Right atrium auricular region (tissue), 2 donors: ENCODE measurements around the gene SLC25A22. TPM values are rescaled to one million over a fixed set of nuclear protein-coding genes. Genes with fewer than 3 reads are reported as not detected.

Source experiments
- DNase-seq: peaks from one replicate; pipeline ENCODE4 v3.0.0-alpha.2; 2019; ENCODE audit warnings: low spot score
- H3K27ac ChIP-seq, 2 donors: fragments of 200-600 bp; sonication (generic); 1 replicate in 1 of 2; 2 replicates in 1 of 2; pipeline ENCODE4 v1.5.1; 2016 to 2019
- H3K27me3 ChIP-seq, 2 donors: fragments of 200-600 bp; sonication (generic); one replicate each; pipeline versions ENCODE4 v1.5.1 to v1.6.0; 2017 to 2019
- H3K36me3 ChIP-seq: fragments of 200-600 bp; sonication (generic); one replicate; pipeline ENCODE4 v1.5.1; 2016
- H3K4me1 ChIP-seq, 2 donors: fragments of 200-600 bp; sonication (generic); one replicate each; pipeline versions ENCODE4 v1.5.1 to v1.6.0; 2017 to 2019
- H3K4me3 ChIP-seq, 2 donors: fragments of 200-600 bp; sonication (generic); 1 replicate in 1 of 2; 2 replicates in 1 of 2; pipeline ENCODE4 v1.5.1; 2017 to 2019; ENCODE audit warnings: mild to moderate bottlenecking in 1 of 2, moderate library complexity in 1 of 2
- H3K9me3 ChIP-seq, 2 donors: fragments of 200-600 bp; sonication (generic); one replicate each; pipeline ENCODE4 v1.5.1; 2019
- CTCF ChIP-seq, 2 donors: fragments of 200-600 bp; sonication (generic); IDR thresholded peaks; one replicate each; pipeline ENCODE4 v1.5.1; 2019; ENCODE audit warnings: antibody characterized with exemption in 2 of 2
- total RNA-seq, 2 donors: library from RNA; depleted of rRNA; stranded (reverse); fragments of >200 nt; gene quantifications; one replicate each; pipeline ENCODE4 v1.1.0, GENCODE V29; 2016

Gene SLC25A22
- total RNA-seq, 2 donors from 2014 or later, result 2.7 to 5.6 TPM

- H3K36me3 ChIP-seq, result peaks cover 52% of the 10 kb centered on the region
- no peaks in the 10 kb centered on the region for H3K4me1 ChIP-seq
- no peak for DNase-seq
- no peak overlapping the region for H3K27ac ChIP-seq
- no peaks in the 10 kb centered on the region for H3K27me3 ChIP-seq
- no peak overlapping the region for H3K4me3 ChIP-seq
- TF ChIP-seq CTCF (IDR thresholded peaks at IDR 0.05), result no peak
- H3K9me3 ChIP-seq, result no peaks in the 10 kb centered on the region
Measured at GRCh38 chr11:765802-766091, 32.3 kb downstream of the SLC25A22 start.

GRCh38 chr11:765025-765801 lies 32.9 kb downstream of the SLC25A22 start:
- Histone ChIP-seq H3K9me3 (no peaks in the 10 kb centered on the region), H3K36me3 (peaks cover 53% of the 10 kb centered on the region), H3K27me3 (no peaks in the 10 kb centered on the region), H3K4me1 (no peaks in the 10 kb centered on the region), H3K4me3 (no peak overlapping the region), H3K27ac (no peak overlapping the region)
- DNase-seq, result no peak
- TF ChIP-seq CTCF (IDR thresholded peaks at IDR 0.05), result peak; percentile 54 to 70

GRCh38 chr11:764322-765024 lies 33.6 kb downstream of the SLC25A22 start:
- TF ChIP-seq CTCF (IDR thresholded peaks at IDR 0.05), result no peak
- no peaks in the 10 kb centered on the region for H3K27me3 ChIP-seq
- no peak for DNase-seq
- H3K36me3 ChIP-seq, result peaks cover 60% of the 10 kb centered on the region
- no peaks in the 10 kb centered on the region for H3K4me1 ChIP-seq
- H3K27ac ChIP-seq, result no peak overlapping the region
- no peaks in the 10 kb centered on the region for H3K9me3 ChIP-seq
- H3K4me3 ChIP-seq, result no peak overlapping the region

- Histone ChIP-seq H3K36me3 (peaks cover 68% of the 10 kb centered on the region), H3K27ac (no peak overlapping the region), H3K9me3 (no peaks in the 10 kb centered on the region), H3K27me3 (no peaks in the 10 kb centered on the region), H3K4me3 (no peak overlapping the region), H3K4me1 (no peaks in the 10 kb centered on the region)
- DNase-seq, result no peak
- no peak for TF ChIP-seq CTCF (IDR thresholded peaks at IDR 0.05)
Measured at GRCh38 chr11:763549-764321, 34.3 kb downstream of the SLC25A22 start.

DNA sequence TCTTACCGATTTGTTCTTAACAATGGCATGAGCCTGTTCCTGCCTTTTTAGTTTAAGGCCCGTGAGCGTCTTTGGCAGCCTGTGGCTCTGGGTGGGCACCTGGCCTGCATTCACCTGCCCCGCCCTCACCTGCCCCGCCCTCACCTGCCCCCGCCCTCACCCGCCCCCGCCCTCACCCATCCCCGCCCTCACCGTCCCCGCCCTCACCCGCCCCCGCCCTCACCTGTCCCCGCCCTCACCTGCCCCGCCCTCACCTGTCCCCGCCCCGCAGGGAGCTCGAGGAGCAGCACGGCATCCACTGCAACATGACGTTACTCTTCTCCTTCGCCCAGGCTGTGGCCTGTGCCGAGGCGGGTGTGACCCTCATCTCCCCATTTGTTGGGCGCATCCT lies 35.0 kb downstream of the SLC25A22 start:
- no peaks in the 10 kb centered on the region for H3K27me3 ChIP-seq
- H3K4me3 ChIP-seq, result no peak overlapping the region
- H3K36me3 ChIP-seq, result peaks cover 69% of the 10 kb centered on the region
- TF ChIP-seq CTCF (IDR thresholded peaks at IDR 0.05), result no peak
- no peak for DNase-seq
- H3K4me1 ChIP-seq, result no peaks in the 10 kb centered on the region
- no peaks in the 10 kb centered on the region for H3K9me3 ChIP-seq
- H3K27ac ChIP-seq, result no peak overlapping the region
